Activated T-helper 17 cell treated with anti-CD3 and anti-CD28 coated beads, Interleukin-2, amount 50 U/mL, for 72 hours (primary cell): ENCODE measurements around the gene SPHK2. TPM values are rescaled to one million over a fixed set of nuclear protein-coding genes. Genes with fewer than 3 reads are reported as not detected.

Source experiments
- ATAC-seq: fragments of 150-1000 bp; cut with Tn5 transposase; replicated peaks from 2 replicates; pipeline ENCODE4 v1.10.0; 2021; ENCODE audit warnings: mild to moderate bottlenecking, moderate library complexity
- H3K27ac Mint-ChIP-seq: one replicate; pipeline ENCODE4 v1.8.0; 2022; ENCODE audit warnings: mixed read lengths
- H3K27me3 Mint-ChIP-seq: one replicate; pipeline ENCODE4 v1.8.0; 2022; ENCODE audit warnings: mixed read lengths
- H3K36me3 Mint-ChIP-seq: one replicate; pipeline ENCODE4 v1.8.0; 2022; ENCODE audit warnings: low read depth, mild to moderate bottlenecking, mixed read lengths
- H3K4me1 Mint-ChIP-seq: one replicate; pipeline ENCODE4 v1.8.0; 2022; ENCODE audit warnings: mixed read lengths
- H3K4me3 Mint-ChIP-seq: one replicate; pipeline ENCODE4 v1.8.0; 2022; ENCODE audit warnings: mild to moderate bottlenecking, mixed read lengths
- H3K9me3 Mint-ChIP-seq: one replicate; pipeline ENCODE4 v1.8.0; 2022; ENCODE audit warnings: mixed read lengths
- total RNA-seq, 2 donors: library from RNA; stranded (reverse); gene quantifications; one replicate each; pipeline ENCODE4 v1.2.3, GENCODE V29; 2022

The SPHK2 gene
- total RNA-seq, 2 donors from 2014 or later, result 31.3 to 49.3 TPM

- peak overlapping the region; percentile 80 for H3K27ac Mint-ChIP-seq
- peak overlapping the region; percentile 81 for H3K4me3 Mint-ChIP-seq
- peaks cover 10% of the 10 kb centered on the region for H3K4me1 Mint-ChIP-seq
- H3K36me3 Mint-ChIP-seq, result peaks cover 24% of the 10 kb centered on the region
- H3K9me3 Mint-ChIP-seq, result no peaks in the 10 kb centered on the region
- no peak for ATAC-seq
- H3K27me3 Mint-ChIP-seq, result no peaks in the 10 kb centered on the region
Observed at GRCh38 chr19:48596237-48596636, 23.1 kb upstream of the SPHK2 start.

GRCh38 chr19:48596679-48597465, 22.4 kb upstream of the SPHK2 start:
- Mint-ChIP-seq H3K4me1 (peaks cover 6% of the 10 kb centered on the region), H3K27me3 (no peaks in the 10 kb centered on the region), H3K9me3 (no peaks in the 10 kb centered on the region), H3K4me3 (peak overlapping the region; percentile 81), H3K36me3 (peaks cover 24% of the 10 kb centered on the region), H3K27ac (peak overlapping the region; percentile 80)
- ATAC-seq, result peak; percentile 92

GRCh38 chr19:48598996-48599700, 20.2 kb upstream of the SPHK2 start:
- Mint-ChIP-seq H3K4me3 (no peak overlapping the region), H3K4me1 (peaks cover 5% of the 10 kb centered on the region), H3K27ac (no peak overlapping the region), H3K27me3 (no peaks in the 10 kb centered on the region), H3K9me3 (no peaks in the 10 kb centered on the region), H3K36me3 (peaks cover 24% of the 10 kb centered on the region)
- ATAC-seq, result no peak

- Mint-ChIP-seq H3K9me3 (no peaks in the 10 kb centered on the region), H3K36me3 (peaks cover 12% of the 10 kb centered on the region), H3K4me1 (no peaks in the 10 kb centered on the region), H3K27me3 (no peaks in the 10 kb centered on the region), H3K4me3 (no peak overlapping the region), H3K27ac (no peak overlapping the region)
- no peak for ATAC-seq
Observed at GRCh38 chr19:48600679-48601417, 18.5 kb upstream of the SPHK2 start.

- H3K4me3 Mint-ChIP-seq, result no peak overlapping the region
Observed at GRCh38 chr19:48603001-48603400, 16.3 kb upstream of the SPHK2 start.

GRCh38 chr19:48603449-48603848, 15.9 kb upstream of the SPHK2 start:
- no peak overlapping the region for H3K4me3 Mint-ChIP-seq
- ATAC-seq, result no peak
- H3K4me1 Mint-ChIP-seq, result no peaks in the 10 kb centered on the region
- H3K27me3 Mint-ChIP-seq, result no peaks in the 10 kb centered on the region
- no peaks in the 10 kb centered on the region for H3K9me3 Mint-ChIP-seq
- no peak overlapping the region for H3K27ac Mint-ChIP-seq
- no peaks in the 10 kb centered on the region for H3K36me3 Mint-ChIP-seq

More at GRCh38 chr19:48603001-48603400, 16.3 kb upstream of the SPHK2 start:
- ATAC-seq, result no peak
- Mint-ChIP-seq H3K36me3 (no peaks in the 10 kb centered on the region), H3K4me1 (no peaks in the 10 kb centered on the region), H3K27ac (no peak overlapping the region), H3K9me3 (no peaks in the 10 kb centered on the region), H3K27me3 (no peaks in the 10 kb centered on the region)

GRCh38 chr19:48603850-48604249, 15.5 kb upstream of the SPHK2 start:
- Mint-ChIP-seq H3K4me1 (no peaks in the 10 kb centered on the region), H3K27me3 (no peaks in the 10 kb centered on the region)

GRCh38 chr19:48606463-48607358, 12.6 kb upstream of the SPHK2 start, which contains the start of gene SPACA4:
SPACA4 (plus strand) TSS chr19:48606742; CDS start chr19:48606979, 237 bp downstream.
- Mint-ChIP-seq H3K4me3 (no peak within 1 kb of the TSS), H3K27ac (no peak within 1 kb of the TSS), H3K36me3 (no peaks in the 10 kb centered on the region), H3K27me3 (no peaks in the 10 kb centered on the region), H3K4me1 (no peaks in the 10 kb centered on the region), H3K9me3 (no peaks in the 10 kb centered on the region)
- ATAC-seq, result no peak

More at GRCh38 chr19:48603850-48604249, 15.5 kb upstream of the SPHK2 start:
- H3K27ac Mint-ChIP-seq, result no peak overlapping the region
- no peaks in the 10 kb centered on the region for H3K9me3 Mint-ChIP-seq
- no peak overlapping the region for H3K4me3 Mint-ChIP-seq
- no peak for ATAC-seq
- H3K36me3 Mint-ChIP-seq, result no peaks in the 10 kb centered on the region

GRCh38 chr19:48607359-48607755, 11.9 kb upstream of the SPHK2 start:
- no peaks in the 10 kb centered on the region for H3K9me3 Mint-ChIP-seq
- H3K4me3 Mint-ChIP-seq, result no peak overlapping the region
- H3K36me3 Mint-ChIP-seq, result no peaks in the 10 kb centered on the region
- H3K4me1 Mint-ChIP-seq, result no peaks in the 10 kb centered on the region
- no peak for ATAC-seq
- H3K27ac Mint-ChIP-seq, result no peak overlapping the region
- no peaks in the 10 kb centered on the region for H3K27me3 Mint-ChIP-seq

- Mint-ChIP-seq H3K27ac (no peak overlapping the region), H3K9me3 (no peaks in the 10 kb centered on the region), H3K27me3 (no peaks in the 10 kb centered on the region), H3K4me3 (no peak overlapping the region), H3K4me1 (no peaks in the 10 kb centered on the region), H3K36me3 (peaks cover 1% of the 10 kb centered on the region)
- ATAC-seq, result peak; percentile 88
Observed at GRCh38 chr19:48608798-48609263, 10.5 kb upstream of the SPHK2 start.

GRCh38 chr19:48609571-48610108, 9.7 kb upstream of the SPHK2 start:
- H3K9me3 Mint-ChIP-seq, result no peaks in the 10 kb centered on the region

GRCh38 chr19:48611872-48612271, 7.4 kb upstream of the SPHK2 start:
- no peaks in the 10 kb centered on the region for H3K4me1 Mint-ChIP-seq
- H3K9me3 Mint-ChIP-seq, result no peaks in the 10 kb centered on the region
- H3K4me3 Mint-ChIP-seq, result no peak overlapping the region
- peaks cover 30% of the 10 kb centered on the region for H3K36me3 Mint-ChIP-seq
- ATAC-seq, result no peak
- H3K27me3 Mint-ChIP-seq, result no peaks in the 10 kb centered on the region
- no peak overlapping the region for H3K27ac Mint-ChIP-seq

More at GRCh38 chr19:48609571-48610108, 9.7 kb upstream of the SPHK2 start:
- no peaks in the 10 kb centered on the region for H3K4me1 Mint-ChIP-seq
- H3K36me3 Mint-ChIP-seq, result peaks cover 9% of the 10 kb centered on the region
- ATAC-seq, result no peak
- H3K27ac Mint-ChIP-seq, result no peak overlapping the region
- H3K27me3 Mint-ChIP-seq, result no peaks in the 10 kb centered on the region
- no peak overlapping the region for H3K4me3 Mint-ChIP-seq

- H3K9me3 Mint-ChIP-seq, result no peaks in the 10 kb centered on the region
- H3K27ac Mint-ChIP-seq, result peak overlapping the region; percentile 85
- no peak overlapping the region for H3K4me3 Mint-ChIP-seq
- no peaks in the 10 kb centered on the region for H3K4me1 Mint-ChIP-seq
- no peaks in the 10 kb centered on the region for H3K27me3 Mint-ChIP-seq
- no peak for ATAC-seq
- peaks cover 43% of the 10 kb centered on the region for H3K36me3 Mint-ChIP-seq
Observed at GRCh38 chr19:48613024-48613851, 6.1 kb upstream of the SPHK2 start.
